IMR-90 (cell line): ENCODE data around the gene CDC20B. TPM values are rescaled to one million over a fixed set of nuclear protein-coding genes. Genes with fewer than 3 reads are reported as not detected.

Source experiments
- ATAC-seq: fragments of 200-7000 bp; cut with Tn5 transposase; 2 replicates; pipeline ENCODE4 v1.9.1; 2020; ENCODE audit warnings: low read depth, mild to moderate bottlenecking, moderate library complexity
- BruUV-seq: library from RNA; stranded (reverse); fragments of 400-500 nt; replicated peaks from 2 replicates; lab custom pipeline; 2021; lab: Mats Ljungman, UMichigan
- CTCF ChIA-PET: fragments of 300-600 bp; formaldehyde crosslinking; extraction: SDS; loops from one replicate; lab custom pipeline; 2021; ENCODE audit warnings: antibody characterized with exemption; lab: Yijun Ruan, JAX
- POLR2A ChIA-PET: fragments of 300-600 bp; sonication (Branson Sonifier 250); formaldehyde crosslinking; loops from one replicate; lab custom pipeline; 2022; ENCODE audit warnings: antibody characterized with exemption; ENCODE audit not compliant: unreplicated experiment; lab: Charles Lee
- DNase-seq: peaks from one replicate; pipeline ENCODE4 v3.0.0; 2013
- H2AFZ ChIP-seq: replicated peaks from 2 replicates; pipeline ENCODE3; 2013; ENCODE audit warnings: low read length, mild to moderate bottlenecking; ENCODE audit not compliant: poor library complexity
- H2AK5ac ChIP-seq: 2 replicates; pipeline ENCODE4 v1.6.1; 2013; ENCODE audit warnings: low read depth, low read length, inconsistent platforms
- H2AK9ac ChIP-seq: replicated peaks from 2 replicates; pipeline ENCODE3; 2013; ENCODE audit warnings: mild to moderate bottlenecking, low read depth, low read length, moderate library complexity; ENCODE audit not compliant: poor library complexity
- H2BK120ac ChIP-seq: 2 replicates; pipeline ENCODE4 v1.6.1; 2013; ENCODE audit warnings: low read depth, low read length, inconsistent platforms
- H2BK15ac ChIP-seq: 3 replicates; pipeline ENCODE4 v1.6.1; 2013; ENCODE audit warnings: low read depth, low read length, inconsistent platforms
- H2BK20ac ChIP-seq: 2 replicates; pipeline ENCODE4 v1.6.1; 2013; ENCODE audit warnings: low read depth, mild to moderate bottlenecking, inconsistent platforms, low read length, moderate library complexity
- H2BK5ac ChIP-seq: 2 replicates; pipeline ENCODE4 v1.6.1; 2013; ENCODE audit warnings: mild to moderate bottlenecking, low read depth, low read length, inconsistent platforms; ENCODE audit not compliant: poor library complexity, severe bottlenecking
- H3K14ac ChIP-seq: replicated peaks from 2 replicates; pipeline ENCODE4 v1.6.1; 2013; ENCODE audit warnings: low read depth, low read length, inconsistent platforms
- H3K18ac ChIP-seq: 2 replicates; pipeline ENCODE4 v1.6.1; 2013; ENCODE audit warnings: low read depth, low read length, control low read depth
- H3K23ac ChIP-seq: 2 replicates; pipeline ENCODE4 v1.6.1; 2013; ENCODE audit warnings: low read depth, low read length, inconsistent platforms
- H3K27ac ChIP-seq: 2 replicates; pipeline ENCODE4 v1.5.1; 2013; ENCODE audit warnings: mild to moderate bottlenecking, control low read depth, low read length; ENCODE audit not compliant: insufficient read depth
- H3K27me3 ChIP-seq: 2 replicates; pipeline ENCODE4 v1.6.1; 2013; ENCODE audit warnings: low read length; ENCODE audit not compliant: control insufficient read depth, insufficient read depth
- H3K36me3 ChIP-seq: 2 replicates; pipeline ENCODE4 v1.6.1; 2013; ENCODE audit warnings: low read length, mixed read lengths; ENCODE audit not compliant: control insufficient read depth, insufficient read depth
- H3K4ac ChIP-seq: 2 replicates; pipeline ENCODE4 v1.6.1; 2013; ENCODE audit warnings: low read depth, low read length, inconsistent platforms
- H3K4me1 ChIP-seq: 2 replicates; pipeline ENCODE4 v1.6.1; 2013; ENCODE audit warnings: low read length, mixed read lengths; ENCODE audit not compliant: control insufficient read depth, insufficient read depth
- H3K4me2 ChIP-seq: 2 replicates; pipeline ENCODE4 v1.6.1; 2013; ENCODE audit warnings: low read depth, mild to moderate bottlenecking, control low read depth, low read length, moderate library complexity
- H3K4me3 ChIP-seq: 2 replicates; pipeline ENCODE4 v1.5.1; 2013; ENCODE audit warnings: low read depth, mild to moderate bottlenecking, control low read depth, low read length, moderate library complexity; ENCODE audit not compliant: insufficient read depth
- H3K56ac ChIP-seq: 2 replicates; pipeline ENCODE4 v1.6.1; 2013; ENCODE audit warnings: low read length, inconsistent platforms; ENCODE audit not compliant: insufficient read depth; ENCODE audit errors: extremely low read depth
- H3K79me1 ChIP-seq, 2 experiments: 2 replicates each; pipeline ENCODE4 v1.6.1; 2013; ENCODE audit warnings: low read length in 2 of 2, inconsistent platforms in 1 of 2, low read depth in 1 of 2
- H3K9ac ChIP-seq: 2 replicates; pipeline ENCODE4 v1.6.1; 2013; ENCODE audit warnings: low read depth, low read length, control low read depth
- H3K9me1 ChIP-seq: 2 replicates; pipeline ENCODE4 v1.6.1; 2013; ENCODE audit warnings: low read length, inconsistent platforms; ENCODE audit not compliant: insufficient read depth
- H3K9me3 ChIP-seq: 2 replicates; pipeline ENCODE4 v1.6.1; 2013; ENCODE audit warnings: low read length; ENCODE audit not compliant: control insufficient read depth, insufficient read depth
- H4K20me1 ChIP-seq: 2 replicates; pipeline ENCODE4 v1.6.1; 2013; ENCODE audit warnings: low read length, inconsistent platforms; ENCODE audit not compliant: insufficient read depth
- H4K5ac ChIP-seq: 2 replicates; pipeline ENCODE4 v1.6.1; 2013; ENCODE audit warnings: mild to moderate bottlenecking, low read depth, low read length, control low read depth
- H4K8ac ChIP-seq, 2 experiments: 2 replicates each; pipeline ENCODE4 v1.6.1; 2013; ENCODE audit warnings: low read depth in 2 of 2, low read length in 2 of 2, control low read depth in 1 of 2, inconsistent platforms in 1 of 2
- H4K91ac ChIP-seq: 2 replicates; pipeline ENCODE4 v1.6.1; 2013; ENCODE audit warnings: low read depth, low read length, inconsistent platforms; ENCODE audit not compliant: insufficient read depth
- BHLHE40 ChIP-seq: fragments of 150-350 bp; IDR thresholded peaks from 2 replicates; pipeline ENCODE4 v1.6.1; 2016; ENCODE audit warnings: mild to moderate bottlenecking, low read depth, low read length
- CEBPB ChIP-seq: IDR thresholded peaks from 2 replicates; pipeline ENCODE4 v1.6.1; 2012; ENCODE audit warnings: low read depth, low read length, improper control_type of control experiment
- CHD1 ChIP-seq: IDR thresholded peaks from 2 replicates; pipeline ENCODE4 v1.6.1; 2012; ENCODE audit warnings: low read depth, low read length, improper control_type of control experiment
- FOS ChIP-seq: fragments of 150-350 bp; IDR thresholded peaks from 2 replicates; pipeline ENCODE4 v1.6.1; 2016; ENCODE audit warnings: low read depth, low read length
- MAFK ChIP-seq: IDR thresholded peaks from 2 replicates; pipeline ENCODE4 v1.6.1; 2012; ENCODE audit warnings: low read depth, low read length, improper control_type of control experiment
- MAZ ChIP-seq: IDR thresholded peaks from 2 replicates; pipeline ENCODE4 v1.6.1; 2012; ENCODE audit warnings: low read depth, mild to moderate bottlenecking, low read length, improper control_type of control experiment, moderate library complexity, borderline replicate concordance
- MXI1 ChIP-seq: IDR thresholded peaks from 2 replicates; pipeline ENCODE4 v1.6.1; 2012; ENCODE audit warnings: low read depth, mild to moderate bottlenecking, low read length, moderate library complexity, borderline replicate concordance
- POLR2A ChIP-seq: IDR thresholded peaks from 2 replicates; pipeline ENCODE4 v1.6.1; 2012; ENCODE audit warnings: mild to moderate bottlenecking, low read depth, low read length
- RAD21 ChIP-seq: IDR thresholded peaks from 2 replicates; pipeline ENCODE4 v1.6.1; 2012; ENCODE audit warnings: low read length, improper control_type of control experiment
- RCOR1 ChIP-seq: IDR thresholded peaks from 2 replicates; pipeline ENCODE4 v1.6.1; 2012; ENCODE audit warnings: mild to moderate bottlenecking, low read length, improper control_type of control experiment; ENCODE audit not compliant: insufficient replicate concordance
- RFX5 ChIP-seq: IDR thresholded peaks from 2 replicates; pipeline ENCODE4 v1.8.0; 2012; ENCODE audit warnings: low read depth, mild to moderate bottlenecking, low read length, moderate library complexity
- SMC3 ChIP-seq: fragments of 150-350 bp; IDR thresholded peaks from 2 replicates; pipeline ENCODE4 v1.6.1; 2016; ENCODE audit warnings: low read depth, mild to moderate bottlenecking, antibody characterized with exemption, low read length, moderate library complexity
- WGBS, 2 experiments: methylation state at CpG; one replicate each; pipeline versions ENCODE4 v1.1.5 to v1.1.7; 2013; ENCODE audit warnings: missing lambda C conversion rate in 2 of 2; ENCODE audit not compliant: insufficient read length in 1 of 2; ENCODE audit errors: extremely low coverage in 2 of 2; 5-methylcytosine and 5-hydroxymethylcytosine counted together
- dilution Hi-C: fragments of 300-500 bp; cut with HindIII; formaldehyde crosslinking; loops from one replicate; pipeline ENCODE4 v1.14.3; 2018; ENCODE audit warnings: low sequenced_read_pairs; ENCODE audit not compliant: unreplicated experiment
- in situ Hi-C: fragments of 300-500 bp; cut with MboI; formaldehyde crosslinking; loops from 3 replicates; pipeline ENCODE4 v1.14.3; 2019; ENCODE audit warnings: low sequenced_read_pairs, inconsistent platforms, mixed read lengths
- intact Hi-C: fragments of 100-400 bp; cut with micrococcal nuclease; formaldehyde crosslinking; loops from 2 replicates; pipeline ENCODE4 v1.10.0; 2022
- polyA plus RNA-seq, 3 experiments: library from polyadenylated mRNA; depleted of rRNA; stranded (reverse); fragments of >200 nt; gene quantifications; 2 replicates each; pipeline ENCODE4 v1.2.3, GENCODE V29; 2012; ENCODE audit warnings: low replicate concordance in 1 of 3
- total RNA-seq: library from RNA; depleted of rRNA; stranded (reverse); fragments of >200 nt; gene quantifications from 2 replicates; pipeline ENCODE4 v1.2.3, GENCODE V29; 2012
- TF ChIP-seq, protein P1 (sequence below): conservative IDR thresholded peaks from 2 replicates; pipeline ENCODE4 v1.5.1; 2012; ENCODE audit warnings: mild to moderate bottlenecking, low read depth, low read length, improper control_type of control experiment
- TF ChIP-seq, protein P2 (sequence below): fragments of 150-350 bp; IDR thresholded peaks from 2 replicates; pipeline ENCODE4 v1.6.1; 2017; ENCODE audit warnings: mild to moderate bottlenecking, antibody characterized with exemption, low read length, low read depth

Gene CDC20B
- total and polyA plus RNA-seq, 2 of the 4 experiments (the other 2 are of a cell fraction), result not detected

DNA sequence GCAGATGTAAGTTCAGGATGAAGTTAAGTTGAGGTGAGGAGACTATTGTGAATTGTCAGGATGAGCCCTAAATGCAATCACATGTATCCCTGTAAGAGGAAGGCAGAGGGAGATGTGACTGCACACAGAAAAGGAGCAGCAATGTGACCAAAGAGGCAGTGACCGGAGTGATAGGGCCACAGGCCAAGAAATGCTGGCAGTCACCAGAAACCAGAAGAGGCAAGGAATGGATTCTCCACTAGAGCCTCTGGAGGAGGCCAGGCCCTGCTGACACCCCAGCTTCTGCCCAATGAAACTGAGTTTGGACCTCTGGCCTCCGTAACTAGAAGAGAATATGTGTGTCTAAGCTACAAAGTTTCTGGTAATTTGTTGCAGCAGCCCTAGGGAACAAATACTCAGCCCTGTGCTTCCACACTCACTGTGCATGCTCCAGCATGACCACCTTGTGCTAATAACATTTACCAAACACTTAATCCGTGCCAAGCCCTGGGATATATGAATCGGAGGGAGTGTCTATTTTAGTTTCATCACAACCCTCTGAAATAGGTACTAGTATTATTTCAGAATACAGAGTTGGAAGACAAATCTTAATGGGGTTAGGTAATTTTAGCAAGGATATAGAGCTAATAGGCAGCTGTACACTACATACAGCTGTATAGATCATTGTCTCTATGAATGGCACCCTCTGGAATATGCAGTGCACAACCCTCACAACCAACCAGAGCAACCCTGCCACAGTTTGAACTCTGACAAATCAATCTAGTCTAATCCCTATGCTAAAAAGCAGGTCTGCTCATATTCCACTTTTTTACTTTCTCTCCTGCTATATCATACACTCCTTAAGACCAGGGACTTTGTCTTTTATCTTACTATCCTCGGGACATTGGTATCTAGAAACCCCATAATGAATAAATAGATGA is 20.8 kb downstream of the CDC20B start:
- Histone ChIP-seq H3K18ac (peak overlapping the region; percentile 62; the same call in 1 of the 2 replicates), H3K79me1 (0 out of 4 replicates have a peak, but pooled peaks cover 0 to 5% of the 10 kb centered on the region in 2 experiments), H3K4ac (peak overlapping the region; percentile 66; the same call in 1 of the 2 replicates), H3K56ac (no peak overlapping the region), H3K9me1 (peaks cover 8% of the 10 kb centered on the region), H2AK9ac (no peak overlapping the region), H2BK120ac (peak overlapping the region; percentile 66; the same call in 1 of the 2 replicates), H3K4me2 (peak overlapping the region; percentile 31; the same call in 1 of the 2 replicates), H3K14ac (peak overlapping the region; percentile 93), H4K91ac (no peak overlapping the region), H3K4me3 (no peak overlapping the region), H3K9me3 (no peaks in the 10 kb centered on the region), H2AFZ (no peak overlapping the region), H3K36me3 (no peaks in the 10 kb centered on the region), H4K5ac (no peak overlapping the region), H3K23ac (0 out of 2 replicates have a peak overlapping the region, but pooled peaks have one; percentile 38), H2BK5ac (no peak overlapping the region), H3K27ac (no peak overlapping the region), H2BK15ac (peak overlapping the region; percentile 31; the same call in 1 of the 3 replicates), H3K4me1 (peaks cover 5% of the 10 kb centered on the region; the same call in 1 of the 2 replicates), H4K20me1 (no peaks in the 10 kb centered on the region), H2BK20ac (peak overlapping the region; percentile 70; the same call in 1 of the 2 replicates), H3K27me3 (no peaks in the 10 kb centered on the region), H3K9ac (no peak overlapping the region), H4K8ac (peak overlapping the region in 1 of 2 experiments; percentile 12; a peak in 1 of 4 replicates), H2AK5ac (peak overlapping the region; percentile 52; the same call in 1 of the 2 replicates)
- WGBS, 2 experiments, result 86% methylated on average over 1 of the region's 5 CpGs; no CpG with 5 or more reads in 1 of the 2 experiments
- dilution Hi-C loops, result no loop called here
- in situ Hi-C loops, result loop anchor here (10.0 to 25.0 kb wide), 2 partner anchors 415 to 627 kb away; no protein-coding TSS in a partner anchor
- TF ChIP-seq CHD1 (no peak), SMC3 (no peak), BHLHE40 (no peak), RFX5 (no peak), RCOR1 (no peak), FOS (0 out of 2 replicates have a peak, but pooled peaks have one; percentile 6), POLR2A (no peak), CEBPB (peak; percentile 41; the same call in 1 of the 2 replicates), MAZ (no peak), MXI1 (0 out of 2 replicates have a peak, but pooled peaks have one; percentile 20), MAFK (no peak), RAD21 (no peak)
- TF ChIP-seq, protein P1, sequence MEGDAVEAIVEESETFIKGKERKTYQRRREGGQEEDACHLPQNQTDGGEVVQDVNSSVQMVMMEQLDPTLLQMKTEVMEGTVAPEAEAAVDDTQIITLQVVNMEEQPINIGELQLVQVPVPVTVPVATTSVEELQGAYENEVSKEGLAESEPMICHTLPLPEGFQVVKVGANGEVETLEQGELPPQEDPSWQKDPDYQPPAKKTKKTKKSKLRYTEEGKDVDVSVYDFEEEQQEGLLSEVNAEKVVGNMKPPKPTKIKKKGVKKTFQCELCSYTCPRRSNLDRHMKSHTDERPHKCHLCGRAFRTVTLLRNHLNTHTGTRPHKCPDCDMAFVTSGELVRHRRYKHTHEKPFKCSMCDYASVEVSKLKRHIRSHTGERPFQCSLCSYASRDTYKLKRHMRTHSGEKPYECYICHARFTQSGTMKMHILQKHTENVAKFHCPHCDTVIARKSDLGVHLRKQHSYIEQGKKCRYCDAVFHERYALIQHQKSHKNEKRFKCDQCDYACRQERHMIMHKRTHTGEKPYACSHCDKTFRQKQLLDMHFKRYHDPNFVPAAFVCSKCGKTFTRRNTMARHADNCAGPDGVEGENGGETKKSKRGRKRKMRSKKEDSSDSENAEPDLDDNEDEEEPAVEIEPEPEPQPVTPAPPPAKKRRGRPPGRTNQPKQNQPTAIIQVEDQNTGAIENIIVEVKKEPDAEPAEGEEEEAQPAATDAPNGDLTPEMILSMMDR, result no peak
- TF ChIP-seq, protein P2, sequence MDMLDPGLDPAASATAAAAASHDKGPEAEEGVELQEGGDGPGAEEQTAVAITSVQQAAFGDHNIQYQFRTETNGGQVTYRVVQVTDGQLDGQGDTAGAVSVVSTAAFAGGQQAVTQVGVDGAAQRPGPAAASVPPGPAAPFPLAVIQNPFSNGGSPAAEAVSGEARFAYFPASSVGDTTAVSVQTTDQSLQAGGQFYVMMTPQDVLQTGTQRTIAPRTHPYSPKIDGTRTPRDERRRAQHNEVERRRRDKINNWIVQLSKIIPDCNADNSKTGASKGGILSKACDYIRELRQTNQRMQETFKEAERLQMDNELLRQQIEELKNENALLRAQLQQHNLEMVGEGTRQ, result no peak
- BruUV-seq, result no TSS peak
- DNase-seq (peak; percentile 84), ATAC-seq (peak; percentile 73)
- intact Hi-C loops, result no loop called here
- CTCF ChIA-PET, result interaction anchor here (0.5 to 1.7 kb wide), 2 partner anchors 208 to 393 kb away, joined by 5 to 6 read pairs; no protein-coding TSS in a partner anchor
- POLR2A ChIA-PET, result interaction anchor here (0.7 kb wide), 1 partner anchor 1422 kb away, joined by 3 read pairs; no protein-coding TSS in a partner anchor
